Trophoblast cell (in vitro differentiated cells and primary cell): ENCODE data around the gene BMP3.

Experiments
- DNase-seq, 2 donors: peaks; one replicate each; pipeline ENCODE4 v3.0.0-alpha.2; 2016
- H2AFZ ChIP-seq: 2 replicates; pipeline ENCODE4 v1.6.1; 2013; ENCODE audit warnings: low read length, moderate library complexity, mild to moderate bottlenecking; ENCODE audit not compliant: insufficient read depth, poor library complexity
- H2AK5ac ChIP-seq: 2 replicates; pipeline ENCODE4 v1.6.1; 2013; ENCODE audit warnings: mild to moderate bottlenecking, low read length
- H2BK120ac ChIP-seq: 2 replicates; pipeline ENCODE4 v1.6.1; 2013; ENCODE audit warnings: low read length, mild to moderate bottlenecking, moderate library complexity; ENCODE audit not compliant: insufficient read depth, poor library complexity
- H2BK12ac ChIP-seq: 2 replicates; pipeline ENCODE4 v1.6.1; 2013; ENCODE audit warnings: mild to moderate bottlenecking, low read length, moderate library complexity
- H2BK5ac ChIP-seq: 2 replicates; pipeline ENCODE4 v1.6.1; 2013; ENCODE audit warnings: low read length, low read depth, moderate library complexity, mild to moderate bottlenecking; ENCODE audit not compliant: poor library complexity
- H3K14ac ChIP-seq: 2 replicates; pipeline ENCODE4 v1.6.1; 2013; ENCODE audit warnings: mild to moderate bottlenecking, low read length
- H3K18ac ChIP-seq: 2 replicates; pipeline ENCODE4 v1.6.1; 2013; ENCODE audit warnings: mild to moderate bottlenecking, low read length
- H3K23ac ChIP-seq: 2 replicates; pipeline ENCODE4 v1.6.1; 2013; ENCODE audit warnings: low read length
- H3K27ac ChIP-seq: 2 replicates; pipeline ENCODE4 v1.5.1; 2013; ENCODE audit warnings: low read depth, mild to moderate bottlenecking, inconsistent platforms, low read length, moderate library complexity
- H3K27me3 ChIP-seq: 2 replicates; pipeline ENCODE4 v1.6.1; 2013; ENCODE audit warnings: inconsistent platforms, mild to moderate bottlenecking, low read length, moderate library complexity; ENCODE audit not compliant: insufficient read depth
- H3K36me3 ChIP-seq, 2 experiments: 1 replicate in 1 of 2; 2 replicates in 1 of 2; pipeline ENCODE4 v1.6.1; 2013; ENCODE audit warnings: low read length in 2 of 2, mild to moderate bottlenecking in 2 of 2, moderate library complexity in 1 of 2; ENCODE audit not compliant: insufficient read depth in 2 of 2, control insufficient read depth in 1 of 2
- H3K4ac ChIP-seq: 2 replicates; pipeline ENCODE4 v1.6.1; 2013; ENCODE audit warnings: low read depth, mild to moderate bottlenecking, low read length, moderate library complexity
- H3K4me1 ChIP-seq, 2 experiments: 1 replicate in 1 of 2; 2 replicates in 1 of 2; pipeline ENCODE4 v1.6.1; 2013; ENCODE audit warnings: low read length in 2 of 2, mild to moderate bottlenecking in 2 of 2, moderate library complexity in 1 of 2; ENCODE audit not compliant: insufficient read depth in 2 of 2, control insufficient read depth in 1 of 2
- H3K4me2 ChIP-seq: 2 replicates; pipeline ENCODE4 v1.6.1; 2013; ENCODE audit warnings: inconsistent platforms, mild to moderate bottlenecking, low read length, moderate library complexity
- H3K4me3 ChIP-seq: 2 replicates; pipeline ENCODE4 v1.5.1; 2013; ENCODE audit warnings: mild to moderate bottlenecking, low read depth, low read length, inconsistent platforms
- H3K79me1 ChIP-seq: one replicate; pipeline ENCODE4 v1.6.1; 2013; ENCODE audit warnings: low read length
- H3K79me2 ChIP-seq: 2 replicates; pipeline ENCODE4 v1.6.1; 2013; ENCODE audit warnings: low read length, mild to moderate bottlenecking; ENCODE audit not compliant: control insufficient read depth, insufficient read depth, poor library complexity
- H3K9ac ChIP-seq: 2 replicates; pipeline ENCODE4 v1.6.1; 2013; ENCODE audit warnings: mild to moderate bottlenecking, low read length
- H3K9me3 ChIP-seq: 2 replicates; pipeline ENCODE4 v1.6.1; 2013; ENCODE audit warnings: low read depth, mild to moderate bottlenecking, control low read depth, inconsistent platforms, low read length; ENCODE audit not compliant: insufficient read depth
- H4K12ac ChIP-seq: 2 replicates; pipeline ENCODE4 v1.6.1; 2013; ENCODE audit warnings: low read depth, mild to moderate bottlenecking, low read length, moderate library complexity
- H4K8ac ChIP-seq: 2 replicates; pipeline ENCODE4 v1.6.1; 2013; ENCODE audit warnings: low read depth, mild to moderate bottlenecking, low read length, moderate library complexity
- H4K91ac ChIP-seq: one replicate; pipeline ENCODE4 v1.6.1; 2013; ENCODE audit warnings: low read depth, mild to moderate bottlenecking, low read length, moderate library complexity
- WGBS: extraction: QIAGEN DNeasy Blood & Tissue Kit; methylation state at CpG from one replicate; pipeline ENCODE4 v1.1.7; 2013; ENCODE audit warnings: missing lambda C conversion rate; ENCODE audit not compliant: insufficient read length, insufficient coverage; ENCODE audit errors: extremely low coverage; 5-methylcytosine and 5-hydroxymethylcytosine counted together

BMP3 gene

GRCh38 chr4:81049907-81050306, 19.4 kb downstream of the BMP3 start:
- H4K8ac ChIP-seq, result no peak overlapping the region
- no peak overlapping the region for H3K4me2 ChIP-seq
- H2BK5ac ChIP-seq, result no peak overlapping the region
- no peak overlapping the region for H2AK5ac ChIP-seq
- H3K23ac ChIP-seq, result no peak overlapping the region
- no peaks in the 10 kb centered on the region for H3K79me1 ChIP-seq
- H4K12ac ChIP-seq, result no peak overlapping the region
- no peaks in the 10 kb centered on the region for H3K4me1 ChIP-seq
- no peak overlapping the region for H3K4me3 ChIP-seq
- H3K4ac ChIP-seq, result no peak overlapping the region
- no peak overlapping the region for H2AFZ ChIP-seq
- H3K18ac ChIP-seq, result no peak overlapping the region
- H3K79me2 ChIP-seq, result no peaks in the 10 kb centered on the region
- no peak overlapping the region for H2BK12ac ChIP-seq
- H3K27ac ChIP-seq, result no peak overlapping the region
- H2BK120ac ChIP-seq, result no peak overlapping the region
- H3K9me3 ChIP-seq, result no peaks in the 10 kb centered on the region
- no CpG with 5 or more reads among the region's 3 CpGs for WGBS
- no peak for DNase-seq
- no peaks in the 10 kb centered on the region for H3K27me3 ChIP-seq
- no peak overlapping the region for H4K91ac ChIP-seq
- H3K36me3 ChIP-seq, result no peaks in the 10 kb centered on the region
- H3K9ac ChIP-seq, result no peak overlapping the region
- no peak overlapping the region for H3K14ac ChIP-seq

GRCh38 chr4:81052119-81053068, 21.9 kb downstream of the BMP3 start:
- Histone ChIP-seq H2AK5ac (no peak overlapping the region), H3K9ac (no peak overlapping the region), H3K27me3 (no peaks in the 10 kb centered on the region), H3K4me2 (no peak overlapping the region), H3K9me3 (no peaks in the 10 kb centered on the region), H3K79me2 (no peaks in the 10 kb centered on the region), H2BK5ac (no peak overlapping the region), H4K12ac (no peak overlapping the region), H3K23ac (no peak overlapping the region), H2BK12ac (no peak overlapping the region), H3K18ac (no peak overlapping the region), H3K79me1 (no peaks in the 10 kb centered on the region), H3K4ac (no peak overlapping the region), H2AFZ (no peak overlapping the region), H4K8ac (no peak overlapping the region), H4K91ac (no peak overlapping the region), H3K4me3 (no peak overlapping the region), H3K27ac (no peak overlapping the region), H3K4me1 (no peaks in the 10 kb centered on the region), H2BK120ac (no peak overlapping the region), H3K36me3 (no peaks in the 10 kb centered on the region), H3K14ac (no peak overlapping the region)
- no CpG with 5 or more reads among the region's 7 CpGs for WGBS
- DNase-seq, result peak; percentile 28 to 69

GRCh38 chr4:81058621-81059020, 28.1 kb downstream of the BMP3 start:
- Histone ChIP-seq H2BK120ac (no peak overlapping the region), H3K4me2 (no peak overlapping the region), H3K4me3 (no peak overlapping the region), H3K23ac (no peak overlapping the region), H4K8ac (no peak overlapping the region), H3K79me1 (no peaks in the 10 kb centered on the region), H3K4ac (no peak overlapping the region), H4K91ac (no peak overlapping the region), H3K4me1 (no peaks in the 10 kb centered on the region), H3K36me3 (no peaks in the 10 kb centered on the region), H2AK5ac (no peak overlapping the region), H3K9me3 (no peaks in the 10 kb centered on the region), H3K14ac (no peak overlapping the region), H3K79me2 (no peaks in the 10 kb centered on the region), H3K9ac (no peak overlapping the region), H3K27me3 (no peaks in the 10 kb centered on the region), H2BK12ac (no peak overlapping the region), H2AFZ (no peak overlapping the region), H3K18ac (no peak overlapping the region), H2BK5ac (no peak overlapping the region), H4K12ac (no peak overlapping the region), H3K27ac (no peak overlapping the region)
- WGBS, result no CpG with 5 or more reads among the region's 1 CpG
- peak; percentile 1 to 95 for DNase-seq

GRCh38 chr4:81060587-81061343, 30.3 kb downstream of the BMP3 start:
- WGBS, result no CpG with 5 or more reads among the region's 6 CpGs
- Histone ChIP-seq H3K4me2 (no peak overlapping the region), H3K4me3 (no peak overlapping the region), H3K18ac (no peak overlapping the region), H3K36me3 (no peaks in the 10 kb centered on the region), H3K4ac (no peak overlapping the region), H3K27ac (no peak overlapping the region), H3K9me3 (no peaks in the 10 kb centered on the region), H3K4me1 (no peaks in the 10 kb centered on the region), H3K79me1 (no peaks in the 10 kb centered on the region), H4K12ac (no peak overlapping the region), H4K91ac (no peak overlapping the region), H2AFZ (no peak overlapping the region), H3K14ac (no peak overlapping the region), H2BK12ac (no peak overlapping the region), H3K79me2 (no peaks in the 10 kb centered on the region), H2BK120ac (no peak overlapping the region), H2BK5ac (no peak overlapping the region), H3K9ac (no peak overlapping the region), H3K27me3 (no peaks in the 10 kb centered on the region), H3K23ac (no peak overlapping the region), H4K8ac (no peak overlapping the region), H2AK5ac (no peak overlapping the region)
- DNase-seq, result peak in 1 of 2 donors; percentile 46
